HCT116 (cell line): ENCODE results near the gene CGB7. TPM values are rescaled to one million over a fixed set of nuclear protein-coding genes. Genes with fewer than 3 reads are reported as not detected.
"Not testable (repeated sequence)": the region's sequence is repeated elsewhere in the genome, so short reads cannot be mapped to it uniquely, and the experiment has no call there.

Experiments
- ATAC-seq: fragments of 200-7000 bp; cut with Tn5 transposase; 2 replicates; pipeline ENCODE4 v1.9.1; 2020; ENCODE audit warnings: mild to moderate bottlenecking, moderate library complexity
- BruUV-seq: library from RNA; stranded (reverse); fragments of 400-500 nt; replicated peaks from 2 replicates; lab custom pipeline; 2021; lab: Mats Ljungman, UMichigan
- CTCF ChIA-PET: fragments of 300-600 bp; sonication (Branson Sonifier 250); formaldehyde crosslinking; loops from one replicate; lab custom pipeline; 2021; ENCODE audit warnings: antibody characterized with exemption; lab: Charles Lee
- POLR2A ChIA-PET: fragments of 300-600, 350-600 bp; sonication (Branson Sonifier 250); formaldehyde crosslinking; loops from one replicate; lab custom pipeline; 2021; ENCODE audit warnings: antibody characterized with exemption; lab: Charles Lee
- RAD21 ChIA-PET, 2 experiments: fragments of 300-600 bp; sonication (Branson Sonifier 250); formaldehyde crosslinking; loops; one replicate each; lab custom pipeline; 2023; ENCODE audit warnings: low total read pairs in 2 of 2; ENCODE audit not compliant: uncharacterized antibody in 2 of 2, unreplicated experiment in 2 of 2, low non-redundant PET in 1 of 2; lab: Charles Lee
- DNase-seq: peaks from one replicate; pipeline ENCODE4 v3.0.0-alpha.2; 2010; ENCODE audit warnings: low read depth, low spot score
- H2AFZ ChIP-seq: fragments of 200-600 bp; shearing (Covaris generic), sonication (generic); 2 replicates; pipeline ENCODE4 v1.6.1; 2017; ENCODE audit warnings: low read depth, mixed run types, mixed read lengths, antibody characterized with exemption, low read length; ENCODE audit not compliant: poor library complexity, severe bottlenecking
- H3K27ac ChIP-seq: 2 replicates; pipeline ENCODE4 v1.5.1; 2012; ENCODE audit warnings: low read depth, low read length
- H3K27me3 ChIP-seq: fragments of 200-600 bp; sonication (generic); 2 replicates; pipeline ENCODE4 v1.6.1; 2016; ENCODE audit warnings: mixed run types, low read length, mixed read lengths; ENCODE audit not compliant: insufficient read depth
- H3K36me3 ChIP-seq, 2 experiments: fragments of 200-500 bp in 1 of 2; fragments of 200-600 bp in 1 of 2; sonication (Bioruptor generic) in 1 of 2; sonication (generic) in 1 of 2; 2 replicates each; pipeline versions ENCODE4 v1.5.1 to v1.6.1; 2014 to 2016; ENCODE audit warnings: low read length in 2 of 2, inconsistent platforms in 1 of 2, mixed read lengths in 1 of 2, mixed run types in 1 of 2; ENCODE audit not compliant: insufficient read depth in 2 of 2, control insufficient read depth in 1 of 2
- H3K4me1 ChIP-seq, 2 experiments: fragments of 200-600 bp in 1 of 2; sonication (generic) in 1 of 2; 2 replicates each; pipeline versions ENCODE4 v1.5.1 to v1.6.1; 2012 to 2017; ENCODE audit warnings: low read length in 2 of 2, inconsistent platforms in 1 of 2, mild to moderate bottlenecking in 1 of 2, mixed read lengths in 1 of 2, mixed run types in 1 of 2, moderate library complexity in 1 of 2; ENCODE audit not compliant: insufficient read depth in 2 of 2, control insufficient read depth in 1 of 2
- H3K4me2 ChIP-seq: fragments of 200-600 bp; sonication (generic); 2 replicates; pipeline ENCODE4 v1.6.1; 2017; ENCODE audit warnings: mixed run types, low read length, mixed read lengths
- H3K4me3 ChIP-seq, 2 experiments: fragments of 200-600 bp in 1 of 2; sonication (generic) in 1 of 2; replicated peaks in 1 of 2; 2 replicates each; pipeline ENCODE4 v1.5.1; 2011 to 2016; ENCODE audit warnings: low read length in 2 of 2, control low read depth in 1 of 2, low read depth in 1 of 2, mild to moderate bottlenecking in 1 of 2, mixed read lengths in 1 of 2, mixed run types in 1 of 2
- H3K79me2 ChIP-seq: fragments of 200-600 bp; sonication (generic); 2 replicates; pipeline ENCODE4 v1.6.1; 2017; ENCODE audit warnings: mild to moderate bottlenecking, mixed run types, low read length, moderate library complexity, mixed read lengths; ENCODE audit not compliant: insufficient read depth
- H3K9ac ChIP-seq: fragments of 200-600 bp; sonication (generic); 2 replicates; pipeline ENCODE4 v1.6.1; 2016; ENCODE audit warnings: low read length, mixed read lengths
- H3K9me2 ChIP-seq: fragments of 200-600 bp; sonication (generic), shearing (Covaris generic); 2 replicates; pipeline ENCODE4 v1.6.1; 2017; ENCODE audit warnings: mixed run types, mild to moderate bottlenecking, moderate library complexity; ENCODE audit not compliant: insufficient read depth
- H3K9me3 ChIP-seq, 2 experiments: fragments of 200-500 bp in 1 of 2; fragments of 200-600 bp in 1 of 2; sonication (Bioruptor generic) in 1 of 2; sonication (generic) in 1 of 2; 2 replicates each; pipeline ENCODE4 v1.6.1; 2014 to 2017; ENCODE audit warnings: low read length in 2 of 2, mixed read lengths in 2 of 2, inconsistent platforms in 1 of 2, low read depth in 1 of 2, mild to moderate bottlenecking in 1 of 2, mixed run types in 1 of 2, moderate library complexity in 1 of 2; ENCODE audit not compliant: control insufficient read depth in 1 of 2, insufficient read depth in 1 of 2
- H4K20me1 ChIP-seq: fragments of 200-600 bp; sonication (generic), shearing (Covaris generic); 2 replicates; pipeline ENCODE4 v1.6.1; 2017; ENCODE audit warnings: mixed run types, mild to moderate bottlenecking, moderate library complexity; ENCODE audit not compliant: insufficient read depth
- CTCF ChIP-seq, 3 experiments: fragments of 200-600 bp in 1 of 3; sonication (generic) in 1 of 3; IDR thresholded peaks in 2 of 3; conservative IDR thresholded peaks in 1 of 3; 2 replicates each; pipeline ENCODE4 v1.5.1; 2012 to 2017; ENCODE audit warnings: low read depth in 2 of 3, low read length in 2 of 3, antibody characterized with exemption in 1 of 3, borderline replicate concordance in 1 of 3, control low read depth in 1 of 3, mild to moderate bottlenecking in 1 of 3, mixed read lengths in 1 of 3, mixed run types in 1 of 3, moderate library complexity in 1 of 3; ENCODE audit not compliant: insufficient read depth in 1 of 3
- EGR1 ChIP-seq: IDR thresholded peaks from 2 replicates; pipeline ENCODE4 v1.6.1; 2012; ENCODE audit warnings: low read depth
- EZH2 ChIP-seq: fragments of 200-600 bp; sonication (generic); IDR thresholded peaks from 2 replicates; pipeline ENCODE4 v1.6.1; 2017; ENCODE audit warnings: antibody characterized with exemption, mixed run types
- JUND ChIP-seq: IDR thresholded peaks from 2 replicates; pipeline ENCODE4 v1.6.1; 2012
- POLR2A ChIP-seq: IDR thresholded peaks from 2 replicates; pipeline ENCODE4 v1.7.0; 2011; ENCODE audit warnings: borderline replicate concordance; ENCODE audit not compliant: insufficient read depth, insufficient read length; ENCODE audit errors: extremely low read depth
- RAD21 ChIP-seq: IDR thresholded peaks from 2 replicates; pipeline ENCODE4 v1.6.1; 2012; ENCODE audit warnings: low read depth, mild to moderate bottlenecking
- SIN3A ChIP-seq: IDR thresholded peaks from 2 replicates; pipeline ENCODE4 v1.6.1; 2012; ENCODE audit warnings: low read depth
- SP1 ChIP-seq: IDR thresholded peaks from 2 replicates; pipeline ENCODE4 v1.6.1; 2012; ENCODE audit warnings: low read depth
- YY1 ChIP-seq: IDR thresholded peaks from 2 replicates; pipeline ENCODE4 v1.6.1; 2011; ENCODE audit warnings: low read length, low read depth, moderate library complexity, mild to moderate bottlenecking; ENCODE audit not compliant: insufficient replicate concordance; ENCODE audit errors: extremely low read depth
- ZFX ChIP-seq: fragments of 450-650 bp; IDR thresholded peaks from 2 replicates; pipeline ENCODE4 v1.6.1; 2017
- intact Hi-C: fragments of 100-400 bp; cut with micrococcal nuclease; formaldehyde crosslinking; loops from 2 replicates; pipeline ENCODE4 v1.10.0; 2022
- total RNA-seq: library from RNA; stranded (reverse); gene quantifications from one replicate; pipeline ENCODE4 v1.2.1, GENCODE V29; 2021; ENCODE audit not compliant: unreplicated experiment
- TF ChIP-seq, protein P1 (sequence below): IDR thresholded peaks from 2 replicates; pipeline ENCODE4 v1.6.1; 2011; ENCODE audit warnings: mild to moderate bottlenecking, low read length, moderate library complexity; ENCODE audit not compliant: insufficient replicate concordance; ENCODE audit errors: extremely low read depth
- TF ChIP-seq, protein P2 (sequence below): IDR thresholded peaks from 2 replicates; pipeline ENCODE4 v1.6.1; 2012

Gene CGB7
- total RNA-seq, 1 experiment from 2014 or later: 5.4 TPM

DNA sequence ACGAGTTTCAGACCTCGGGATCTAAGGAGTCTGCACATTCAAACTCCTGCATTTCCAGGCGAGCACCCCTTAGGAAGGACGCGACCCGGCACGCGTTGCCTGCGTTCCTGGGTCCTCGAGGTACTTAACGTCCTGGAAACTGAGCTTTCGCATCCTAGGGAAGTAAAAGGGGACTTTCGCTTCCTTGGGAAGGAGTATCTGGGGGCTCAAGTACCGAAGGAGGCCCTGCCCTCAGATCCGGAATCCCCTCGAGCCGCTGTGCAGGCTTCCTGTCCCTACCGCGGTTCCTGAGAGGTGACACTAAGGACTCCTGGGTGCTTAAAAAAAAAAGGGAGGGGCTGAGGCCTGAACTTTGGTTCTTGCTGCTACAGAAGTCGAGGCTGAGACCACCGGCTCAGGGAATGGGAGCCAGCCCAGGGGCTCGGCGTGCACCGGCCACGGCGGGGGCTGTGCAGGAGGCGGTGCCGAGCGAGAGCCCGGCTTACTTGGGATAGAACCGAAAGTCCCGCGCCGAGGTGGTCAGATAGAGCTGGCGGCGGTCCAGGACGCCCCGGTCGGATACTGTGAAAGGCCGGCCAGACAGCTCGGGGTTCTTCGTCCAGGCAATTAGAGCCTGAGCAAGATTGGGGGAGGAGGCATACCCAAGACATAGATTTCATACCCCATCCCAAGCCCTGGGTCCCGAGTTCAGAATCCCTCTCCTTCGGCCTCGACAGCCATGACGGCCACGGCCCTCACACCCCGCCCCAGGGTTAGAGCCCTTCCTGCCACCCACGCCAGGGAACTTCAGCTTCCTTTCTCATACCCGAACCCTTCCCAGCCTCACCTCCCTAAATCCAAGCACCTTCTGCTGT, 38.9 kb downstream of the CGB7 start:
- intact Hi-C loops, H3K9me2 ChIP-seq, RAD21 ChIA-PET, H2AFZ ChIP-seq, H3K9me3 ChIP-seq, H3K27me3 ChIP-seq, DNase-seq, H4K20me1 ChIP-seq, H3K79me2 ChIP-seq: not testable (repeated sequence)
- Histone ChIP-seq H3K4me2 (peak overlapping the region; percentile 95), H3K9ac (peak overlapping the region; percentile 77), H3K4me3 (peak overlapping the region; percentile 53 to 60), H3K36me3 (peaks cover 6 to 11% of the 10 kb centered on the region in 2 experiments; a peak in 2 of 4 replicates), H3K27ac (peak overlapping the region; percentile 95), H3K4me1 (peaks cover 31 to 55% of the 10 kb centered on the region in 2 experiments)
- TF ChIP-seq EGR1: peak; percentile 69
- CTCF ChIA-PET: interaction anchor here (1.1 to 4.3 kb wide), 10 partner anchors 13 to 230 kb away, joined by 3 to 44 read pairs (median 6); partner anchors contain the start of genes CGB2, CGB7, GYS1 and RUVBL2
- peak; percentile 16 for ATAC-seq
- POLR2A ChIA-PET: interaction anchor here (0.6 to 2.3 kb wide), 7 partner anchors 15 to 147 kb away, joined by 3 to 11 read pairs (median 4); partner anchors contain the start of genes CGB7, GYS1, PPP1R15A and RUVBL2
- BruUV-seq: TSS peak; percentile 97

GRCh38 chr19:49017666-49018351, 39.7 kb downstream of the CGB7 start:
- BruUV-seq: no TSS peak
- Histone ChIP-seq H3K4me1 (peaks cover 31 to 55% of the 10 kb centered on the region in 2 experiments), H3K9ac (peak overlapping the region; percentile 77), H4K20me1 (no peaks in the 10 kb centered on the region), H3K9me3 (no peaks in the 10 kb centered on the region), H3K27ac (peak overlapping the region; percentile 95), H3K4me2 (peak overlapping the region; percentile 95), H3K4me3 (peak overlapping the region; percentile 53 to 60), H3K36me3 (peaks cover 6 to 11% of the 10 kb centered on the region in 2 experiments; a peak in 2 of 4 replicates), H3K27me3 (no peaks in the 10 kb centered on the region), H2AFZ (no peak overlapping the region), H3K9me2 (no peaks in the 10 kb centered on the region), H3K79me2 (no peaks in the 10 kb centered on the region)
- ChIA-PET RAD21 (no interaction called here), POLR2A (interaction anchor here (0.6 to 2.3 kb wide), 3 partner anchors 24 to 38 kb away, joined by 3 to 9 read pairs (median 7); partner anchors contain the start of genes GYS1 and RUVBL2), CTCF (interaction anchor here (0.8 to 4.3 kb wide), 6 partner anchors 14 to 222 kb away, joined by 3 to 44 read pairs (median 6); partner anchors contain the start of genes GYS1 and RUVBL2)
- peak; percentile 73 for ATAC-seq
- peak; percentile 60 for DNase-seq
- intact Hi-C loops: no loop called here
- TF ChIP-seq CTCF (IDR thresholded peaks at IDR 0.05 in 2 of 3, conservative IDR thresholded peaks at IDR 0.05 in 1 of 3; ENCODE audit: borderline replicate concordance in 1 of 3, insufficient read depth in 1 of 3, low read depth in 2 of 3, low read length in 2 of 3): peak in 2 of 3 experiments; percentile 47 to 53; a peak in 4 of 6 replicates
- TF ChIP-seq, protein P1, sequence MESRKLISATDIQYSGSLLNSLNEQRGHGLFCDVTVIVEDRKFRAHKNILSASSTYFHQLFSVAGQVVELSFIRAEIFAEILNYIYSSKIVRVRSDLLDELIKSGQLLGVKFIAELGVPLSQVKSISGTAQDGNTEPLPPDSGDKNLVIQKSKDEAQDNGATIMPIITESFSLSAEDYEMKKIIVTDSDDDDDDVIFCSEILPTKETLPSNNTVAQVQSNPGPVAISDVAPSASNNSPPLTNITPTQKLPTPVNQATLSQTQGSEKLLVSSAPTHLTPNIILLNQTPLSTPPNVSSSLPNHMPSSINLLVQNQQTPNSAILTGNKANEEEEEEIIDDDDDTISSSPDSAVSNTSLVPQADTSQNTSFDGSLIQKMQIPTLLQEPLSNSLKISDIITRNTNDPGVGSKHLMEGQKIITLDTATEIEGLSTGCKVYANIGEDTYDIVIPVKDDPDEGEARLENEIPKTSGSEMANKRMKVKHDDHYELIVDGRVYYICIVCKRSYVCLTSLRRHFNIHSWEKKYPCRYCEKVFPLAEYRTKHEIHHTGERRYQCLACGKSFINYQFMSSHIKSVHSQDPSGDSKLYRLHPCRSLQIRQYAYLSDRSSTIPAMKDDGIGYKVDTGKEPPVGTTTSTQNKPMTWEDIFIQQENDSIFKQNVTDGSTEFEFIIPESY: peak; percentile 24
- TF ChIP-seq, protein P2, sequence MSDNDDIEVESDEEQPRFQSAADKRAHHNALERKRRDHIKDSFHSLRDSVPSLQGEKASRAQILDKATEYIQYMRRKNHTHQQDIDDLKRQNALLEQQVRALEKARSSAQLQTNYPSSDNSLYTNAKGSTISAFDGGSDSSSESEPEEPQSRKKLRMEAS: peak; percentile 55
- TF ChIP-seq POLR2A: peak; percentile 36
- TF ChIP-seq SP1: no peak; the same call in 1 of the 2 replicates
- peak; percentile 80 for TF ChIP-seq EGR1
- peak; percentile 66; the same call in 1 of the 2 replicates for TF ChIP-seq SIN3A
- no peak for TF ChIP-seq RAD21
- no peak for TF ChIP-seq ZFX
- 0 out of 2 replicates have a peak, but pooled peaks have one; percentile 37 for TF ChIP-seq JUND
- peak; percentile 5 for TF ChIP-seq YY1
- TF ChIP-seq EZH2: no peak
